Activated CD8-positive, alpha-beta memory T cell treated with anti-CD3 and anti-CD28 coated beads for 4 hours (primary cell): ENCODE results near the gene BLVRA.
A peak's percentile ranks its signal among the peaks of the same experiment; 100 is the strongest.
"Not testable (repeated sequence)": the region's sequence is repeated elsewhere in the genome, so short reads cannot be mapped to it uniquely, and the experiment has no call there.

Experiments used
- DNase-seq, 2 donors: peaks; one replicate each; pipeline ENCODE4 v3.0.0-alpha.2; 2020; ENCODE audit warnings: low read depth in 2 of 2

Gene BLVRA

GRCh38 chr7:43810195-43810941 is 51.9 kb downstream of the BLVRA start:
- not testable (repeated sequence) for DNase-seq

GRCh38 chr7:43815373-43815772 is 56.9 kb downstream of the BLVRA start:
- no peak for DNase-seq

- not testable (repeated sequence) for DNase-seq
Observed at GRCh38 chr7:43816046-43816797, 57.7 kb downstream of the BLVRA start.

GRCh38 chr7:43823425-43823824 is 64.9 kb downstream of the BLVRA start:
- not testable (repeated sequence) for DNase-seq

GRCh38 chr7:43823941-43824340 is 65.5 kb downstream of the BLVRA start:
- no peak for DNase-seq

- not testable (repeated sequence) for DNase-seq
Observed at GRCh38 chr7:43824513-43824912, 66.0 kb downstream of the BLVRA start.

GRCh38 chr7:43824963-43825362 is 66.5 kb downstream of the BLVRA start:
- no peak for DNase-seq

- no peak for DNase-seq
Observed at GRCh38 chr7:43825391-43825808, 66.9 kb downstream of the BLVRA start.

- DNase-seq, result not testable (repeated sequence)
Observed at GRCh38 chr7:43830917-43831316, 72.4 kb downstream of the BLVRA start.

GRCh38 chr7:43834463-43835251 is 76.2 kb downstream of the BLVRA start:
- DNase-seq, result peak in 1 of 2 donors; percentile 13

GRCh38 chr7:43838201-43838658 is 79.8 kb downstream of the BLVRA start:
- DNase-seq, result no peak

GRCh38 chr7:43843296-43843695 is 84.8 kb downstream of the BLVRA start:
- DNase-seq, result no peak

- no peak for DNase-seq
Observed at GRCh38 chr7:43844257-43844656, 85.8 kb downstream of the BLVRA start.

GRCh38 chr7:43844662-43845061 is 86.2 kb downstream of the BLVRA start:
- DNase-seq, result no peak

- DNase-seq, result no peak
Observed at GRCh38 chr7:43847496-43847895, 89.0 kb downstream of the BLVRA start.

- DNase-seq, result no peak
Observed at GRCh38 chr7:43849047-43849446, 90.6 kb downstream of the BLVRA start.

- DNase-seq, result no peak
Observed at GRCh38 chr7:43850348-43851116, 92.1 kb downstream of the BLVRA start.

GRCh38 chr7:43851805-43852204 is 93.3 kb downstream of the BLVRA start:
- no peak for DNase-seq

- DNase-seq, result no peak
Observed at GRCh38 chr7:43855176-43855575, 96.7 kb downstream of the BLVRA start.

GRCh38 chr7:43856316-43856715 is 97.8 kb downstream of the BLVRA start:
- no peak for DNase-seq
